ENCODE results near the gene ZNF277.
A peak's percentile ranks its signal among the peaks of the same experiment; 100 is the strongest.

Gene ZNF277

GRCh38 chr7:112391841-112392286, 185.4 kb downstream of the ZNF277 start:
- peak; percentile 46 to 66 (median 61) for DNase-seq (ENCODE audit: low read depth in 3 of 3)

Measured in stimulated activated CD4-positive, alpha-beta T cell treated with anti-CD3 and anti-CD28 coated beads, TNF-alpha, amount 100 ng/mL, for 24 hours (primary cell).